HG02852 (cell line): ENCODE results near the gene STXBP6.

ENCODE experiments used
- ATAC-seq: cut with Tn5 transposase; IDR thresholded peaks from one replicate; pipeline ENCODE4 v1.9.1; 2021; ENCODE audit warnings: mild to moderate bottlenecking, moderate library complexity; ENCODE audit not compliant: unreplicated experiment

The STXBP6 gene

DNA sequence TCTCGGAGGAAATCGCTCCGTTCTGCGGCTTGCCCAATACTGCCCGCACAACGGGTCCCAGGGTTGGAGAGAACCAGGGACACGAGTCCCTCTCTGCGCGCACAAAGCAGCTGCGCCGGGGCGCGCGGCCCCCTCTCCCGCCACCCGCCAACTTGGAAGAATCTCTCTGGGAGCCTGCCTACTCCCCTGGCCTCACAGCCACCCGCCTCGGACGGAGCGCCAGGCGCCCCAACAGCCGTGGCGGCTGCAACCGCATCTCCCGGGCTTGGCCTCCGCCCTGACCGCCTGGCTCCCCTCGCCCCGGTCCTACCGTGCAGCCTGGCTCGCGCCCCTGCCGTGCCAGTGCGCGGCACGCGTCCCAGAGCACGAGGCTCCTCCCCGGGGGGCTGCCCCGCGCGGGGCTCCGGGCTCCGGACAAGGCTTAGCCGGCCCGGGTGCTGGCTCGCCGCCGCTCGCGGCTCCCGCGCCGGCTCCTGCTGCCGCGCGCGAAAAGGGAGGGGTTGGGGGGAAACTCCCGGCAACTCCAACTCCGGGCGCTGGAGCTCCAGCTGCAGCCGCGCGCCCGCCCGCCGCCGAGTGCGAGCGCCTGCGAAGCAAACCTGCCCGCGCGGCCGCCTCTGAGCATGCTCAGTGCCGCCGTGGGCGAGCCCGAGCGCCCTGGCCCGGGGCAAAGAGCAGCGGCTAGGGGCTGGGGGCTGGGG, at the start of gene STXBP6:
Gene STXBP6, minus strand, starts transcription at position 580 of the 701 bp plus-strand sequence. CDS start 75,329 bp downstream, outside the sequence.
- peak; percentile 50 for ATAC-seq

DNA sequence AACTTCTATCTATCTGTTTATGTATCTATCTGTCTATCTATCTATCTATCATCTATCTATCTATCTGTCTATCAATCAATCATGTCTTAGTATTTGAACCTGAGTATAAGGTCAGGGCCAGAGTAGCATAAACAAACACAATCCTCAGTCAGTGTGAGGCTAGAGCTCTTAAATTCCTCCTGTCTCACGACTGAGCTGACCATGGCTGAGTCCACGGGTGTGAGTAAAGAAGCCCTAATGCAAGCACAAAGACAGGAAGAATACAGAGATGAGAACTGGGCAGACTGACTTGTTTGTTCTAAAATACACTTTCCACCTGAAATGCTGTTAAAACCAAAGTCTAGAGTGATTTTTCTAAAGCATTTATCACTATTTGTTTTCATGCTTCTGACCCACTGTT, 47.2 kb upstream of the STXBP6 start:
- ATAC-seq, result no peak

DNA sequence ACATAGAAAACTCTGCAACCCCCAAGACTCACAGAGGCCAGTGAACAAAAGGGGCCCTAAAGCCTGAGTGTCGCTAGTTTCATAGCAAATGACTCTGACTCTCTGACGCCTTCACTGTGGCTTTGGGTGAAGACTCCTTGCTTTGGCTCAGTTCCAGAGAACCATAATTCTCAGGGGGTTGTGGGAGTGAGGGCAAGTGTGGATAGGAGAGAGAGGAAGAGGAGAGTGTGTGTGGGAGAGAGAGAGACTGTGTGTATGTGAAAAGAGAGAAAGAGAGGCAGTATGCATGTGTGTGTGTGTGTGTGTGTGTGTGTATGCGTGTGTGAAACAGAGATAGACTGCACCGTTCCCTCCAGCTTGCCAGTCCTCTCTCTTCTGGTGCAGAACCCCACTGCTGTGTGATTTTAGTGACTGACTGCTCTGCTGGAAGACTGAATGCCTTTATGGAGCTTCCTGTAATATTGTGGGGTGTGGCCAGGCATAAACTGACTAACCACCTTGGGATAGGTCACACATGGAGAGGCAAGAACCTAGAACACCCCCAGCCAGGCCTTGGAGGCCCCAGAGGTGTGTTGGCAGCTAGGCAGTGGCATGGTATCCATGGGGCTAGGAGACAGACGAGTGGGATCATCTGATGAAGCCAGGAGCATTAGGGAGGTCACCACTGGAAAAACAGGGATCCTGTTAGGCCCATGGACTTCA, 45.9 kb upstream of the STXBP6 start:
- no peak for ATAC-seq

DNA sequence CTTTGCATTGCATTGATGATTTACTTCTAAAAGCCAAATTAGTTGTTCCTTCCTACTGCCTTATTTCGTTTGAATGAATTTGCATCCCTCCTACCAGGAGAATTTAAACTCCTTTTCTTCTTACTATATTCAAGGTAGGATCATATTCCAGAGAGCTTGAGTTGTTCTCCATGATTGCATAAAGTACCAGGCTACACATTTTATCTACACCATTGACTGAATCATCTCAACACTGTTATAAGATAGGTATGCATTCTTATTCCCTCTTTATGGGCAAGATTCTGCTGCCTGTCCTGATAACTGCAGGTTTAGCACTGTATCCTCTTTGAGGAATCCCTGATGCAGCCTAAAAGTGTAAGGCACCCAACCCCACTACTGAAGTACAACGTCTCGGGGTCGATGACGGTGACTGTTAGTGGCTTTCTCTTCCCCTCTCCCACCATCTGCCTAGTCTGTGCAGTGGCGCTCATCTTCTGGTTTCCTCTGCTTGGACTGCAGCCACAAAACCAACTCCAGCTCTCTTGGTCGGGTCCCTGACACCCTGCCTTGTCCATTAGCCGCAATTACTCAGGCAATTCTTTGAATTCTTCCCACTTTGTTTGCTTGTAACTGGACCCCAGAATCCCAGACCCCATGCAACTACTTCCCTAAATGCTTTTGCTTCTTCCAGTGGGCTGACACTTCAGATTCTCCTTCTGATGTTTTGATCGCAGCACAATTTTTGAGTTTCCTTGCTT, 44.4 kb upstream of the STXBP6 start:
- ATAC-seq, result no peak

DNA sequence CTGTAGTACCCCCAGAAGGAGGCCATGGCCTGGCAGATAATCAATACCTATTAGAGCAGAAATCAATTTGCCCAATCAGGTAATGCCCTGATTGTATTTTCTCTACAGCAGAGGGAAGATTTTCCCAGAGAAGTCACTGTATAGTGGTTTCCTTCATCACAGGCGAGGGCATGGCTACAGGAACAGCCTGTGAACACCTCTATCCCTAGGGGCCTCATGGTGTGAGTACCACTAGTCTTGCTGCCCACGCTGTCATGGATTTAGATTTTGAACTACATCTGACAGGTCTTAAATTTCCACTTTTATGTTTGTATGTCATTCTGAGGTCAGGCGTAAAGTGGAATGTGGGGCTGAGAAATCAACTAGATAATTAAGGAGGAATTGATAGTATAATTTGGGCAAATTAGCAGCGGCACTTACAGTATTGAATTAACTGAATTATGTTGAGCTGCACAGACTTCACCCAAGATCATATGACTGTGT, 42.4 kb upstream of the STXBP6 start:
- no peak for ATAC-seq

DNA sequence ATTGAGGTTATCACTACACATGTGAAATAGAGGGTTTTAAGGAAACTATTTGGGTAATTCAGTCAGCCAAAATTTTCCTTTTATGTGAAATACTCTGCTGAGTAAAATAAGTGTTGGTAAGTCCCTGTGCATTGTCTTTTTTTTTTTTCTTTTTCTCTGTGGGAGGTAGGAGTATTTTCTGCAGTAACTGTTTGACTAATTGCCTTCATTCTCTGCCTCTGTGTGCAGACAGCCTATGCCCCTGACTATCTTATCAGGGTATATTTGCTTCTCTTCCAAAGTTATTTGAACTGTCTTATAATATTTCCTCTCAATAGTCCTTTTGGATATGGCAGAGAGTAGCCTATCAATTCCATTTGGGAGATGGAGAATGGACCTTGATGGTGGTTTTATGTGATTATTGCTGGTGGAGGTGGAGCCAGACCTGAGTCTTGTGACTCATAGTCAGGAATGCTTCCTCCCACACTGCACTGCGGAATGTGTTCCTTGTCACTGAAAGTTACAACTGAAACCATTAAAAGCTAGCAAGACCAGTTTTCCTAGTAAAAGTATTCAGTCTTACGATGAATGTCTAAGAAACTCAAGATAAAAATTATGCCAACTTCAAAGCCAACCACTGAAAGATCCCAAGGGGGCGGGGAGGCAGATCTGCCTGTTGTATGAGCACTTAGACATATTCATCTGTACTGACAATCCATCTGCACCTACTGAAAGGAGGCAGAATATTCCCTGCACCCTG, 40.9 kb upstream of the STXBP6 start:
- ATAC-seq, result peak; percentile 61

DNA sequence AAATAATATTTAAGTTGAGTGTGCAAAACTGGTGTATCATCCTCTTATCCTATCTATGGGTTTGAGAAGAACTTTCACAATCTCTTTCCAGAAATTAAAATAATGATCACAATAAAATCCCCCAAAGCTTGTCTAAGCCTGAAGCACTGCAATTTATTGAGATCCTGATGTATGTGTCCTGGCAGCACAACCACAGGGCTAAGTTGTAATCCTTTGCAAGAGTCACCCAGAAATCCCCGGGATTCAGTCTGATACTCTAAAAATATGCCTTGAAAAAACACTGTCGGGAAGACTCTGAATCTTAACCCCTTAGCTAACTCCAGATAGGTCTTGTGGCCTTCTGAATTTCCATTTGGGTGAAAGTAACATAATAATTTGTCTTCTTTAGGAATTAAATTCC, 40.3 kb upstream of the STXBP6 start:
- ATAC-seq, result no peak

DNA sequence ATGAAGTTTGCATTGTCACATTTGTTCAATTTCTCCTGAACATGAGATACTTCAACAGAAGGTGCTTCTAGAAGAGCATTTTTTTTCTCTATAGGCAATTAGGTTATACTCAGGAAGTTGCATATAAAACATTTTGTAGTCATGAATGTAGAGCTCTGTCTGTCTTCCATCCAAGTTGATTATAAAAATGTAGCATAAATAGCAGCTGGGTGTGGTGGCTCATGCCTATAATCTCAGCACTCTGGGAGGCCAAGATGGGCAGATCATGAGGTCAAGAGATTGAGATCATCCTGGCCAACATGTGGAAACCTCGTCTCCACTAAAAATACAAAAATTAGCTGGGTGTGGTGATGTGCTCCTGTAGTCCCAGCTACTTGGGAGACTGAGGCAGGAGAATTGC, 39.5 kb upstream of the STXBP6 start:
- ATAC-seq, result no peak

DNA sequence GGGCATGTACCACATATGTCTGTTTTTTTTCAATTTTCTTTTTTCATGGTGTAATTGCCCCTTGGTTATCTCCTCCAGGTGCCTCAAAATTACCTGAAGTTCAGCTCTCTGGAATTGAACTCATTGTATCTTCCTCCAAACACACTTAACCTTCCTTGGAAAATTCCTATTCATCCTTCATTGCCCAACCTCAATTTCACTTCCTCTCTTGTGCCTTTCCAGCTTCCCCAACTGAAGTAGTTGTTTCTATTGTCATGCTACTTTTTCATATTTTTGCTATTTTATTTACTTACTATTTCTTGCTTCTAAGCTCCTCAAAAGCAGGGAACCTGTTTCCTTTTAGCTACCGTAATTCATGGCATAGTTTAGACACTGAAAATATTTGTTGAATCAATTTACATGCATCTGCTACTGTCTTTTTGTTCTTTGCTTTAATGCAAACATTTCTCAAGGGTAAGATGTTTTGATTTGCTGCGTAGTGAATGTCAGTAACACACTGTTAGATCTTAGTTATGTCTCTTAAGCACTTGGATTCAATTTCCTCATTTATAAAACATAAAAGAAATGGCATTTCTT, 37.0 kb upstream of the STXBP6 start:
- ATAC-seq, result no peak

DNA sequence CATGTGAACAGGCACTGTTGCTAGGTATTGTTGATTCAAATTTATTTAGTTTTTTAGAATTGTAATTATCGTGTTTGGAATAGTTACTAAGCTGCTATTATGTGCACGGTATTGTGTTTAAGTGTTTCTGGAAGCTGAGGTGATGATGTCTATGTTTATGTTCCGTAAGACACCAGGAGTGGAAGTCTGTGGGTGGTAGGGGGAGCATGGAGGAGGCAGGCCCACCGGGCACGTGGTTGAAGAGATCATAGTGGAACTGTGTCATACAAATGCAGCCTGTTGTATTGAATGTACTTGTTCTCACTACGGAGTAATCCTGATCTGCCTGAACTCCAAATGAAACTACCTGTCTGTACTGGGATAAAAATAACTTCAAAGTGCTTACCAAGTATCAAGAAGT, 36.1 kb upstream of the STXBP6 start:
- no peak for ATAC-seq

DNA sequence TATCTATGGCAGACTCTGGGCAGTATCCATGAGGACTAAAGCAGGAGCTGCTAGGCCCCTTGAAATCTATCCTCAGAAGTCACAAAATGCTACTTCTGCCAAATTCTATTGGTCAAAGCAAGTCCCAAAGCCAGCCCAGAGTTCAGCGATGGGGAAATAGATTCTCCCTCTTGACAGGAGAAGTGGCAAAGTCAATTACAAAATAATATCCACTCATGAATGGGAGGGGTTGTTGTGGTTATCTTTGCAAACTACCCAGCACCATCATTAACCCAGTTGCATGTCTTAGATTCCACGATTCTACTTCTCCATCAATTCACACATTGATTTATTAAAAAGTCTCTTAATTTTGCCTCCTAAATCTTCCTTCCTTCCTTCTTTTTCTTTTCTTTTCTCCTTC, 30.7 kb upstream of the STXBP6 start:
- no peak for ATAC-seq

DNA sequence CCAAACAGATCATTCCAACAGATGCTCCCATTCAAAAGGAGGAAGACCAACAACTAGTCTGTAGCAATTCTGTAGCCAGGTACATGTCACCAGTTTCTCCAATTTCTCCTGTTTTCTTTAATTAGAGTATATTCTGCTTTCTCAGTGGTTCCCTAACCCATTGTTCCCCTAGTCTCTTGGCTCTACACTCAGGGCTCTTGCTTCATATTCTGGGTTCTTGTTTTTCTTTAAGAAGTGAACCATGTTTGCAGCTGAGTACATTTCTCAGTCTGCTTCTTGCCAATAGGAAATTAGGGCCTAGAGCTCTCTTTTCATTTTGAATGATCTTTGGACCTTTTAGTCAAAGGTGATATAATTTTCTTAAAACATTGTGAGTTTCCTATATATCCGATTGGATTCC, 29.4 kb upstream of the STXBP6 start:
- no peak for ATAC-seq

DNA sequence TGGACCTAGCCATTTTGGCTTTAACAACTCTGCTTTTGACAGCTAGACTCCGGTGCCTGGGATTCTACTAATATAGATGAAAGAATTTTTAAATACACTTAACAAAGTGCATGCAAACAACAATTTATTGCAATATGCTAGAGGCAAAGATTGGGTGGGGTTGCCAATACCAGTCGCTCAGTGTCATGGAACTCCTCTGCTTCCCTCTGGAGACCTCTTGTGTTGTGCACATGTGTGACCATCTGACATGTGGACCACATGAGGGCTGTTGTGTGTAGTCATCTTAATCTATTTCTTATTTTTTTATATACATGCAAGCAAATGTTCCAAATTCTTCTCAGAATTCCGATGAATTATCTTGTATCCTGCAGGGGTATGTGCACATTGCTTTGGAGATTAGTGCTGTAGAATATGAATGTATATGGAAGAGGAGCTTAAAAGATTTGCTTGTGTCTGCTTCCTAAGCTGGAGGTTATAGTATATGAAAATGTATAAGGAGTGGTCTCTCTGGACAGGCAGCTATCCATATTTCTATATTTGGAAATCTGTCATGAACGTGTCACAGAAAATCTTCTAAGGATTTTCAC, 24.2 kb upstream of the STXBP6 start:
- no peak for ATAC-seq

DNA sequence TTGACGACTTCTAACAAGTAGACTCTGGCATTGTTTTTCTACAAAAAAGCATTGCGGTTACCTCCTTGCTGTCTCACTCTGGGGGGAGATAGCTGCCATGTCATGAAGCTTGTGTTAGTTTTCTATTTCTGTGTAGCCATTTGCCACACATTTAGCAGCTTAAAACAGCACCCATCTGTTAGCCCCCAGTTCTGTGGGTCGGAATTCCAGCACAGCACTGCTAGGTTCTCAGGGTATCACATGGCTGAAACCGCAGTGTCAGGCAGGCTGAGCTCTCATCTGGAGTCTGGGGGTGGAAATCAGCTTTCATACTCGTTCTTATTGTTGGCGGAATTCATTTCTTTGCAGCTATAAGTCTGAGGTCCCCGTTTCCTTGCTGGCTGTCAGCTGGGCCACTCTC, 19.9 kb upstream of the STXBP6 start:
- no peak for ATAC-seq

DNA sequence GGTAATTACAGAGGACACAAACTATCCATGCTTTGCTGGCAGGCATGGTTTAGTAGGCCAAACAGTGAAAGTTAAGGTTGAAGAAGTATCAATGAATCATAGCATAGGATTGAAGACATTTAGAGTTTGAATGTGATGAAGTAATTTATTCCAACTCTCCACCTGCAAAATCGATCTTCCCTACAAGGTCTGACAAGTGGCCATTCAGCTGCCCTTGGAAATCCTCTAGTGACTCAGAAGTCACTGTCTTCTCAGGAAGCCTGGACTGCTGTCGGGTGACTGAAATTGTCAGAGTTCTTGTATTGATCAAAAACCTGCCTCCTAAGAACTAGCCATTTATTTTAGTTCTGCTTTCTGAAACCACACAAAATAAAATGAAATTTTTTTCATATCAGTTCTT, 17.7 kb upstream of the STXBP6 start:
- ATAC-seq, result no peak

DNA sequence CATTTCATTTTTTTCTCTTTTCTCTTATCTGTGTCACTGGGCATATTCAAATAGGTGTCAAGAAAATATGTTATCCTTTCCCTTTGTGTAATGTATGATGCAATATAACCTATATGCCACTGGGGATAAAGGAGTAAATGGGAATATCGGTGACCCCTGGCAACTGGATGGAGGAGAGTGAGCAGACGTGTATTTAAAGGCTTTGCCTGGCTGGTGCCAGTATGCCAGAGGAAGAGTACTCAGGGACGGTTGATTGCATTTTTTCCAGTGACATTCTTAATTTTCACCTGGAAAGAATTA, 12.0 kb upstream of the STXBP6 start:
- ATAC-seq, result no peak

DNA sequence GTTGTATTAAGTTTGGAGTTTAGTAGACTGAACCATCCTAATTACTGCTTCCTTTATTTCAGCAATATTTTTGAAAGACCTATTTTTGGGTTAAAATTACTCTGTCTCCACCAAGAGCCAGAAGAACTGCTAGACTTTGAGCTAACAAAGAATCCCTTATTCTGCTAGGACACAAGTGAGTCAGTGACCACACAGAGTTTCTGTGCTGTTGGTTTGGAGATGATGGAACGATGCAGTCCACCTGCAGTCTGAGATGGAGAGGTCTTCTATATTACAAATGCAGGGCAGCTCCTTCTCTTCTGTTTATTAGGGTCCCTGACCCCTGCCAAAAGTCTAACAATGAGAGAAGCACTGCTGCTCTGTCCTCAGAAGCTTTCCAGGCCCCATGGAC, 6.7 kb upstream of the STXBP6 start:
- no peak for ATAC-seq

DNA sequence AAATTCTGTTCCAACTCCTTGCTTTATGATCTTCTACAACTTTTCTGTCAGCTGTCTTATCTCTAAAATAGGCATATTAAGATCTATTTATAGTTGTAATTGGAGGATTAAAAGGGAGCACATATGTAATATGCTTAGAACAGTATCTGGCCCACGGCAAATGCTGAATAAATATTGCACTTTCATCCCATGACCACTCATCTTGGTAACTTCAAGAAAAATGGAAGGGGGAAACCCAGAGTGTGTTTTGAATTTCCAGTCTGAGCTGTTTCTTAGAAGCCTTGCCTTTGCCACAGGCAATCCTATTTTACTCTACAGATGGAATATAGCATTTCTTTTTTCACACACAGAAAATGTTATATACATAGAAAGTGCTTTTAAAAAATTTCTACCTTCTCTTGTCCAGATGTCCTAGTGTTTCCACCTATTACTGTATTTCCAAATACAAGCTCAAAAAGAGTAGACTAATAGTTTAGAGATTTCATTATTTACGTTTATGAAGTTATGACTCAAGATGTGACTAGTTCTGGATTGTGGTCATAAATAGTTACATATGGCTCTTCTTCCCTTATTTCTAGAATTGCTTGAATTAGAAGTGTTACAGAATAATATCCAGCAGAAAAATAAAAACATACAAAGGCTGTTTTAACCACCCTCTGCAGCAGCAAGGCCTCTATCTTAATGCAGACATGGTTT, 6.2 kb upstream of the STXBP6 start:
- ATAC-seq, result peak; percentile 46

DNA sequence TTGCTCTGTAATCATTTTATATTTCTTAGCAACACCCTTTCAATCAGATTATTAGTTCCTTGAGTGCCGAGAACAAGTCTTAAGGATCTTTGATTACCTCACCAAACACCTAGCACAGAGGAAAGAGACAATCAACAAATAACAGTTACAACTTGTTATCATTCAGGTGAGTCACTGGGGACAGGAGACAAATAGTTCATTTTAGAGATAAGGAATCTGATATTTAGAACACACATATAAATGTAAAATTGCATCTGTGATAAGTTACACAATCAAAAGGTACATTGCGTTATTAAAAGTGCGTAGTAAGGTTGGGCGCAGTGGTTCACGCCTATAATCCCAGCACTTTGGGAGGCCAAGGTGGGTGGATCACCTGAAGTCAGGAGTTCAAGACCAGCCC, 5.1 kb upstream of the STXBP6 start:
- no peak for ATAC-seq

DNA sequence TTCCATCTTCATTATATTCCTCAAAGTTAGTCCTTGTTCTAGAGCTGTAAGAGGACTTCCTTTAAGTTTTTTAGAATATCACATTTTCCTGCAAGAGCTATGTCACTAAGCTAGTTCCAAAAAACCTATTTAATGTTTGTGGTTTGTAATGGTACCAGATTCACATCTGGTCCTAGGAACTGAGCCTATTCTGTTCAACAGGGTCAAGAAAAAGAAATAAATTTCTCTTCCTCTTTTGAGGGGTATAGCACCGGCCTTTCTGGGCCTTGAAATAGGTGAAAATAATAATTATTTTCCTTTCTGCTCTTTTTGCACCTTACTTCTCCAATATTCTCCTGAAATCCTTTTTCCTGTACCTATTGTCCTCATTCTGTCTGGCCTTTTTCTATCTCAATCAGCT, 3.6 kb upstream of the STXBP6 start:
- no peak for ATAC-seq
